Measurements from ENCODE around the gene LAMA5.

DNA sequence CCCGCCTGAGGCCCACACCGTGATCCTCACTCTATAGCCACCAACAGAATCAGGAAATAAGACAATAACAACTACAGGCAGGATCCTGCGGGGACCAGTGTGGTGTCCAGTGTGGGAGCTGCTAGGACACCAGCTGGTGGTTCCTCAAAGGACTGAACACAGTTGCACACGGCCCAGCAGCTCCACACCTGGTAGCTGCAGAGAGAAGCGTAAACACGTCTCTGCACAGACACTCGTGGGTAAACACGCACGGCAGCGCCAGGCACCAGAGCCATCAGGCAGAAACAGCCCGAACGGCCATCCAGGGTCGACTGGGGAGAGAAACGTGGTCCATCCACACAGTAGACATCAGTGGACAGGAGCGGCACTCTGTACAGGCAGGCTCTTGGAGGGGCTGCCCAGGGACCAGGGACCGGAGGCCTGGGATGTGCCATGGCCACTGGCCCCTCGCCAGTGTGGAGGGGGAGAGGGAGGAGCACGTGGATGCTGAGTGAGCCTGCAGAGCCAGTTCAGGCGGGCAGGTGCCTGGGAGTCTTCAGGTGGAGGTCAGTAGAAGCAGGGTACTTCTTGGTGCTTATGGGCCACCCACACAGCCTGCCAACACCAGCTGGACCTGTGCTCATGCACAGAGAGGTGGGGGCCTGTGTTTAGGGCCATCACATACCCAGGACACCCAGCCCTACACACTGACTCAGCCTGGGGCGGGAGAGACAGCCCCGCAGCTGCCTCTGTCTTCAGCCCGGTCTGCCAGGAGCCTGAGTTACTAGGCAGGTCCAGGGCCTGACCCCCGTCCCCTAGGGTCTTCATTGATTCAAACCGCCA is 7.4 kb upstream of the LAMA5 start:
- TF ChIP-seq, protein P1, sequence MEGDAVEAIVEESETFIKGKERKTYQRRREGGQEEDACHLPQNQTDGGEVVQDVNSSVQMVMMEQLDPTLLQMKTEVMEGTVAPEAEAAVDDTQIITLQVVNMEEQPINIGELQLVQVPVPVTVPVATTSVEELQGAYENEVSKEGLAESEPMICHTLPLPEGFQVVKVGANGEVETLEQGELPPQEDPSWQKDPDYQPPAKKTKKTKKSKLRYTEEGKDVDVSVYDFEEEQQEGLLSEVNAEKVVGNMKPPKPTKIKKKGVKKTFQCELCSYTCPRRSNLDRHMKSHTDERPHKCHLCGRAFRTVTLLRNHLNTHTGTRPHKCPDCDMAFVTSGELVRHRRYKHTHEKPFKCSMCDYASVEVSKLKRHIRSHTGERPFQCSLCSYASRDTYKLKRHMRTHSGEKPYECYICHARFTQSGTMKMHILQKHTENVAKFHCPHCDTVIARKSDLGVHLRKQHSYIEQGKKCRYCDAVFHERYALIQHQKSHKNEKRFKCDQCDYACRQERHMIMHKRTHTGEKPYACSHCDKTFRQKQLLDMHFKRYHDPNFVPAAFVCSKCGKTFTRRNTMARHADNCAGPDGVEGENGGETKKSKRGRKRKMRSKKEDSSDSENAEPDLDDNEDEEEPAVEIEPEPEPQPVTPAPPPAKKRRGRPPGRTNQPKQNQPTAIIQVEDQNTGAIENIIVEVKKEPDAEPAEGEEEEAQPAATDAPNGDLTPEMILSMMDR (conservative IDR thresholded peaks at IDR 0.05; ENCODE audit: low read depth in 2 of 2): no peak
- TF ChIP-seq EZH2phosphoT487 (IDR thresholded peaks at IDR 0.05; ENCODE audit: unreplicated experiment) (no peak), POLR2AphosphoS5 (IDR thresholded peaks at IDR 0.05; ENCODE audit: low read depth) (no peak), EZH2 (IDR thresholded peaks at IDR 0.05; ENCODE audit: low read depth, unreplicated experiment) (no peak), NANOG (IDR thresholded peaks at IDR 0.05; ENCODE audit: borderline replicate concordance) (no peak)
- TF ChIP-seq, protein P2, sequence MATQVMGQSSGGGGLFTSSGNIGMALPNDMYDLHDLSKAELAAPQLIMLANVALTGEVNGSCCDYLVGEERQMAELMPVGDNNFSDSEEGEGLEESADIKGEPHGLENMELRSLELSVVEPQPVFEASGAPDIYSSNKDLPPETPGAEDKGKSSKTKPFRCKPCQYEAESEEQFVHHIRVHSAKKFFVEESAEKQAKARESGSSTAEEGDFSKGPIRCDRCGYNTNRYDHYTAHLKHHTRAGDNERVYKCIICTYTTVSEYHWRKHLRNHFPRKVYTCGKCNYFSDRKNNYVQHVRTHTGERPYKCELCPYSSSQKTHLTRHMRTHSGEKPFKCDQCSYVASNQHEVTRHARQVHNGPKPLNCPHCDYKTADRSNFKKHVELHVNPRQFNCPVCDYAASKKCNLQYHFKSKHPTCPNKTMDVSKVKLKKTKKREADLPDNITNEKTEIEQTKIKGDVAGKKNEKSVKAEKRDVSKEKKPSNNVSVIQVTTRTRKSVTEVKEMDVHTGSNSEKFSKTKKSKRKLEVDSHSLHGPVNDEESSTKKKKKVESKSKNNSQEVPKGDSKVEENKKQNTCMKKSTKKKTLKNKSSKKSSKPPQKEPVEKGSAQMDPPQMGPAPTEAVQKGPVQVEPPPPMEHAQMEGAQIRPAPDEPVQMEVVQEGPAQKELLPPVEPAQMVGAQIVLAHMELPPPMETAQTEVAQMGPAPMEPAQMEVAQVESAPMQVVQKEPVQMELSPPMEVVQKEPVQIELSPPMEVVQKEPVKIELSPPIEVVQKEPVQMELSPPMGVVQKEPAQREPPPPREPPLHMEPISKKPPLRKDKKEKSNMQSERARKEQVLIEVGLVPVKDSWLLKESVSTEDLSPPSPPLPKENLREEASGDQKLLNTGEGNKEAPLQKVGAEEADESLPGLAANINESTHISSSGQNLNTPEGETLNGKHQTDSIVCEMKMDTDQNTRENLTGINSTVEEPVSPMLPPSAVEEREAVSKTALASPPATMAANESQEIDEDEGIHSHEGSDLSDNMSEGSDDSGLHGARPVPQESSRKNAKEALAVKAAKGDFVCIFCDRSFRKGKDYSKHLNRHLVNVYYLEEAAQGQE (IDR thresholded peaks at IDR 0.05; ENCODE audit: unreplicated experiment): no peak

Data from GM23338 (cell line).